ENCODE data around the gene USP40.

USP40 gene

GRCh38 chr2:233464531-233465240 lies 101.9 kb downstream of the USP40 start:
- Histone ChIP-seq H3K4me3 (ENCODE audit: low read depth, low read length) (no peak overlapping the region), H3K36me3 (peaks cover 21% of the 10 kb centered on the region), H3K27me3 (ENCODE audit: insufficient read depth, low read depth, severe bottlenecking) (no peaks in the 10 kb centered on the region), H3K9me3 (ENCODE audit: severe bottlenecking) (no peaks in the 10 kb centered on the region), H3K27ac (no peak overlapping the region)
- TF ChIP-seq CTCF (IDR thresholded peaks at IDR 0.05; ENCODE audit: low read depth, low read length): no peak
- DNase-seq: no peak

DNA sequence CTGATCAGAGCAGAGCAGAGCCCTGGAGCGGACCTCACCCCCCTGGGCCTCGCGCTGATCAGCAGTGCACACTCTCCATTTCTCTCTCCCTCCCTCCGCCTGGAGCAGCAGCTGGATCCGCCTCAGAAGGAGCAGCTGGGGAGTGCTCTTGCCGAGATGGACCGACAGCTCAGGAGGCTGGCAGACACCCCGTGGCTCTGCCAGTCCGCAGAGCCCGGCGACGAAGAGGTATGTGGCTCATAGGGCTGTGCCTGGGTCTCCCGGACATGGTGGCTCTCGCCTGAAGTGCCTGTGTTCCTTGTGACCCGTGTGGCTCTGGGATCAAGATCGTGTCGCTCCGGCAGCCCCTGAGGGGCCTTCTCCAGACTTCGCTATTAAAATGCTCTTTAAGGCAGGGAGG lies 102.5 kb downstream of the USP40 start:
- no peak for TF ChIP-seq CTCF (IDR thresholded peaks at IDR 0.05; ENCODE audit: low read depth, low read length)
- Histone ChIP-seq H3K9me3 (ENCODE audit: severe bottlenecking) (no peaks in the 10 kb centered on the region), H3K27ac (no peak overlapping the region), H3K27me3 (ENCODE audit: insufficient read depth, low read depth, severe bottlenecking) (no peaks in the 10 kb centered on the region), H3K4me3 (ENCODE audit: low read depth, low read length) (no peak overlapping the region), H3K36me3 (peaks cover 21% of the 10 kb centered on the region)
- DNase-seq: no peak

DNA sequence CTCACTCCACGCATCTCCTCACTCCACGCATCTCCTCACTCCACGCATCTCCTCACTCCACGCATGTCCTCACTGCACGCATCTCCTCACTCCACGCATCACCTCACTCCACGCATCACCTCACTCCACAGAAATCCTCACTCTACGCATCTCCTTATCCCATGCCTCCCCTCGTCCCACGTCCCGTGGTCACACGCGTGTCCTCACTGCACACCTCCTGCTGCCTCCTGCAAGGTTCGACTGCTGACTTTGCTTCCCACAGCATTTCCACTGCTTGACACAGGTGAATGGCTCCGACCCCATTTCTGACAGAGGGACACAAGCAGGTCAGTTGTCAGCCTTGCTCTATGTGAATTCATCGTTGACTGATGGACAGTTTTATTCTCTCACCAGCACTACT lies 103.0 kb downstream of the USP40 start:
- DNase-seq: no peak
- no peak overlapping the region for H3K27ac ChIP-seq
- H3K36me3 ChIP-seq: peaks cover 23% of the 10 kb centered on the region
- no peak overlapping the region for H3K4me3 ChIP-seq (ENCODE audit: low read depth, low read length)
- no peak for TF ChIP-seq CTCF (IDR thresholded peaks at IDR 0.05; ENCODE audit: low read depth, low read length)
- H3K27me3 ChIP-seq (ENCODE audit: insufficient read depth, low read depth, severe bottlenecking): no peaks in the 10 kb centered on the region
- H3K9me3 ChIP-seq (ENCODE audit: severe bottlenecking): no peaks in the 10 kb centered on the region

GRCh38 chr2:233462826-233463470 lies 103.6 kb downstream of the USP40 start:
- Histone ChIP-seq H3K27me3 (ENCODE audit: insufficient read depth, low read depth, severe bottlenecking) (no peaks in the 10 kb centered on the region), H3K27ac (no peak overlapping the region), H3K9me3 (ENCODE audit: severe bottlenecking) (no peaks in the 10 kb centered on the region), H3K4me3 (ENCODE audit: low read depth, low read length) (no peak overlapping the region), H3K36me3 (peaks cover 20% of the 10 kb centered on the region)
- TF ChIP-seq CTCF (IDR thresholded peaks at IDR 0.05; ENCODE audit: low read depth, low read length): no peak
- DNase-seq: no peak

DNA sequence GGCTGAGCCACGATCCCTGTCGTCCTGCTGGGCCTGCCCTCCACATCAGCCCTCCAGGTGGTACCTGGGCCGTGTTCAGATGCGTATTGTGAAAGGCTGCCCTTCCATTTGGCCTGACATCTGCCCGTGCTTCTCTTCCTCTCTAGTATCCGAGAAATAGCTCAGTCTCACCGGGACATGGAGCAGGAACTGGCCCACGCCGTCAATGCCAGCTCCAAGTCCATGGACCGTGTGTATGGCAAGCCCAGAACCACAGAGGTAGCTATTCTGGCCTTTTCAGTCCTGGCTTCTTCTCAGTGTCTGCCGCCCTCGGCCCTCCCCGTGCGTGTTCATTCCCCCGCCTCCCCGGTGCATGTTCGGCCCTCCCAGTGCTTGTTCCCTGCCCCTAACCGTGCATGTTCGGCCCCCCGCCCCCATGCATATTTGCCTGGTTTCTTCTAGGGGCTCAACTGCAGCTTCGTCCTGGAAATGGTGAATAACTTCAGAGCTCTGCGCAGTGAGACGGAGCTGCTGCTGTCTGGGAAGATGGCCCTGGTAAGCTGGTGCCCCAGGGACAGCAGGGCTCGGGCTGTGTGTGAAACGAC lies 104.3 kb downstream of the USP40 start:
- H3K27ac ChIP-seq: no peak overlapping the region
- no peaks in the 10 kb centered on the region for H3K9me3 ChIP-seq (ENCODE audit: severe bottlenecking)
- peaks cover 20% of the 10 kb centered on the region for H3K36me3 ChIP-seq
- H3K4me3 ChIP-seq (ENCODE audit: low read depth, low read length): no peak overlapping the region
- DNase-seq: no peak
- no peaks in the 10 kb centered on the region for H3K27me3 ChIP-seq (ENCODE audit: insufficient read depth, low read depth, severe bottlenecking)
- TF ChIP-seq CTCF (IDR thresholded peaks at IDR 0.05; ENCODE audit: low read depth, low read length): no peak

Data from WERI-Rb-1 (cell line).